Measurements from ENCODE around the gene EIF4ENIF1.
"Not testable (repeated sequence)": the region's sequence is repeated elsewhere in the genome, so short reads cannot be mapped to it uniquely, and the experiment has no call there.

EIF4ENIF1 gene

DNA sequence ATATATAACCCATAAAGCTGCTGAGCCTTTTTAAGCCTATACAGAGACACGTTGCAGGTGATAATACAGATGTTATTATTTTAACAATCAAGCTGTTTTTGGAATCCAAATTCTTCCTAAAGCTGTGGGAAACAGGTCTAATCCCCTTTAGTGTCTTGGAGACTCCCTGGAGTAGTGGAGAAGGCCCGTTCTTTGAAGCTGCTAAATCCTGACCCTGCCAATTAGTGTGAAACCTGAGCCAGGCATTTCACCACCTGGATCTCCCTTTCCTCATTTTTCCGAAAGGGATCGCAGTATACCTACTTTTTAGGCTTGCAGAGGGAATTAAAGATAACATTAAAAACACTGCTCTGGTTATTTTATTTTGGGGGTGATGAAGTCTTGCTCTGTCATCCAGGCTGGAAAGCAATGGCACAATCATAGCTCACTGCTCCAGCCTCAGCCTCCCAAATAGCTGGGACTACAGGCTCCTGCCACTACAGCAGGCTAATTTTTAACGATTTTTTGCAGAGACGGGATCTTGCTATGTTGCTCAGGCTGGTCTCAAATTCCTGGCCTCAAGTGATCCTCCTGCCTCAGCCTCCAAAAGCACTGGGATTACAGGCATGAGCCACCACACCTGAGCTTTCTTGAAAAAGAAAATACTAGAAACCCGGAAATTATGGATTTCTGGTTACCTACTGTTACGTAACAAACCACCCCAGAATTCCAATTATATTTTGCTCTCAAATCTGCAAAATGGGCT lies 1.7 kb upstream of the EIF4ENIF1 start:
- no peak for DNase-seq (ENCODE audit: low read depth)

DNA sequence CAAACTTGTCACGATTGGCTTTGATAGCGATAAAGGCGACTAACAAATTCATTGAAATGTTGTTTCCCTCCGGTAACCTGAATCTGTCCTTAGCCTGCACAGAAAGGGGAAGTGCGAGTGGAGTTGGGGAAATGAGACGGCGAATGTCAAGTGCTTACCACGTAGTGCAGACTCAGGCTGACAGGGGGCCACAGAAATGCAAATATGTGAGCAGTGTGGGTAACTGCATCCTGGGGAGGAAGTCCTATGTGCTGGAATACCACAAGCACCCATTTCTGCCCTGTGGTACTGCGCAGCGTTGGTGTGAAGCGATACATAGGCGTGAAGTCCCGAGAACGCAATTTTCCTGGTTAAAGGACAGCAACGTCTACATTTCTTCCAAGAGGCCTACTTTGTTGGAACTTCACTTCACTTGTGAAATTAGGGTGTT lies 869 bp upstream of the EIF4ENIF1 start:
- DNase-seq (ENCODE audit: low read depth), result peak; percentile 22

DNA sequence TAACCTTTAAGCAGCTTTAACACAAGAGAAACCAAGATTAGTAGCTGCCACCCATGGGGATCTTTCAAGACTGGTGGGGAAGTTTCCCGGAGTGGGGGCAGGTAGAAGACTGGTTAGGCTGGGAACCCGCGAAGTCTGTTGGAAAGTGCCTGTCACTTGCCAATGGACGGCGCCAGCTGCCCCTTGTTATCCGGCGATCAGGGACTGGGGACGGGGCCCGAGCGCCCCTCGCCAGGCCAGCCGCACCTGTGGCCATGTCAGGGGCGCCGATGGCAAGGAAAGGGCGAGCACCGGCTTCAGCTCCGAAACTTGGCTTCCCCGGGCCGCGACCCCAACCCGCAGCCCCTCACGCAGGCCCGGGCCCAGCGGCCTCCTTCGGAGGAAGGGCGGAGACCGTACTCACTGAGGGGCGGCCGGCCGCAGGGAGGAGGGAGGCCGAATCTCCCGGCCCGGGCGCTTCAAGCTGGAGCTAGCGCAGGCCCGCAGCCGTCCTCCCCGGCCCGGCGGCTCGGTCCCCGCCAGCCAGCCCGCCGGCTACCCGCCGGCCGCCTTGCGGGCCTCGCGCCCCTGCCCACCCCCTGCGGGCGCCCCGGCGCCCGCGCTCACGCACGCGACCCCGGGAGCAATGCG lies 539 bp downstream of the EIF4ENIF1 start:
- DNase-seq (ENCODE audit: low read depth), result peak; percentile 15

DNA sequence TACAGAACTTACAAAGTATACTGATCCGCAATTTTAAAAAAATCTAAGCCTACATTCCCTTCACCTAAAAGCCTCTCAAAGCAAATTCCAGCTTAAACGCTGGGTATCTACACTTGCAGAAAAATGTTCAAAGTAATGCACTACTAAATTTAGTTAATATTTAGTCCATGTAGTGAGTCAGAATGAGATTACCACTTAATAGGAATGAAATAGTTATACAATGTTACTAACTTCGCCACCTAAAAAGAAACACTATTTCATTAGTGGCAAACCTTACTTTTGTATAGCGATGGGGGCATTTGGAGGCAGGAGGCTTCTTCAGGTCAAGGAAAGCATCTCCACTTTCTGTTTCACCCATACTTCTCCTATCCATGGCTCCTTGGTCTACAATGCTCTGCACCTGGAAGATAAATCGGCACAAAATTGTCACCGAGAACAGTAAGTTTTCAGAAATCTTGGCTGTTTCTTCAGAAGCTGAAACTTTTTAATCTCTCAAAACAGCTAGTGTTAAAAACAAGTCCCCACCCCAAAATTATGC lies 1.2 kb downstream of the EIF4ENIF1 start:
- DNase-seq (ENCODE audit: low read depth), result no peak

DNA sequence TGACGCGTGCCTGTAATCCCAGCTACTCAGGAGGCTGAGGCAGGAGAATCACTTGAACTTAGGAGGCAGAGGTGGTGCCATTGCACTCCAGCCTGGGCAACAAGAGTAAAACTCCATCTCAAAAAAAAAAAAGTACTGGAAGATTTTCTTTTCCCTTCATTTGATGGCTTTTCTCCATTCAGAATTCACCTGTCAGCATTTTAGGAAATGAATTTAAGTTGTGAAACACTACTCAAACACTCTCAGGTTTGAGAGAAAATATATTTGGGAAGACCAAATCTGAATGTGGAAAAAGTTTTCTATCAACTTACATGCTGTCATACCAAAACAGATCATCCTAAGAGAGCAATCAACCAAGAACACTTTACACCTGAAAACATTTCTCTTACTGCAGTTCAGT lies 2.7 kb downstream of the EIF4ENIF1 start:
- DNase-seq (ENCODE audit: low read depth), result no peak

DNA sequence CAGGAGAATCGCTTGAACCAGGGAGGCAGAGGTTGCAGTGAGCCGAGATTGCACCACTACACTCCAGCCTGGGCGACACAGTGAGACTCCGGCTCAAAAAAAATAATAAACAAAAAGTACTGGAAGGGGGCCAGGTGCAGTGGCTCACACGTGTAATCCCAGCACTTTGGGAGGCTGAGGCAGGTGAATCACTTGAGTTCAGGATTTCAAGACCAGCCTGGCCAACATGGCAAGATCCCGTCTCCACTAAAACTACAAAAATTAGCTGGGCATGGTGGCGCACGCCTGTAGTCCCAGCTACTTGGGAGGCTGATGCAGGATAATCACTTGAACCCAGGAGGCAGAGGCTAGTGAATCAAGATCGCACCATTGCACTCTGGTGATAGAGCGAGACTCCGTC lies 3.3 kb downstream of the EIF4ENIF1 start:
- DNase-seq (ENCODE audit: low read depth), result not testable (repeated sequence)

DNA sequence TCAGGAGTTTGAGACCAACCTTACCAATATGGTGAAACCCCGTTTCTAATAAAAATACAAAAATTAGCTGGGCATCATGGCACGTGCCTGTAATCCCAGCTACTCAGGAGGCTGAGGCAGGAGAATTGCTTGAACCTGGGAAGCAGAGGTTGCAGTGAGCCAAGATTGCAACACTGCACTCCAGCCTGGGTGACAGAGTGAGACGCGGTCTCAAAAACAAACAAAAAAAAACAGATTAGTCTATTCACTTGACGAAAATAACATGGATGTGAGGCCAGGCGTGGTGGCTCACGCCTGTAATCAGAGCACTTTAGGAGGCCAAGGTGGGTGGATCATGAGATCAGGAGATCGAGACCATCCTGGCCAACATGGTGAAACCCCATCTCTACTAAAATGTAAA lies 7.2 kb downstream of the EIF4ENIF1 start:
- DNase-seq (ENCODE audit: low read depth), result not testable (repeated sequence)

DNA sequence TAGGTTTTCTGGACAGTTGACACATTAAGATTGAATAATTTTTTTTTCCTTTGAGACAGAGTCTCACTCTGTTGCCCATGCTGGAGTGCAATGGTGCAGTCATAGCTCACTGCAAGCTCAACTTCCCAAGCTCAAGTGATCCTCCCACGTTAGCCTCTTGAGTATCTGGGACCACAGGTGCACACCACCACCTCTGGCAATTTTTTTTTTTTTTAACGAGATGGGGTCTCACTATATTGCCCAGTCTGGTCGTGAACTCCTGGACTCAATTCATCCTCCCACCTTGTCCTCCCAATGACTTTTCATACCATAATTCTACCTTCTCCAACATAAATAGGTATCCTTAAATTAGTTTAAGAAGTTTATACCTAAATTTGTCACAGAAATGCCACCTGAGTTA lies 8.5 kb downstream of the EIF4ENIF1 start:
- DNase-seq (ENCODE audit: low read depth), result no peak

DNA sequence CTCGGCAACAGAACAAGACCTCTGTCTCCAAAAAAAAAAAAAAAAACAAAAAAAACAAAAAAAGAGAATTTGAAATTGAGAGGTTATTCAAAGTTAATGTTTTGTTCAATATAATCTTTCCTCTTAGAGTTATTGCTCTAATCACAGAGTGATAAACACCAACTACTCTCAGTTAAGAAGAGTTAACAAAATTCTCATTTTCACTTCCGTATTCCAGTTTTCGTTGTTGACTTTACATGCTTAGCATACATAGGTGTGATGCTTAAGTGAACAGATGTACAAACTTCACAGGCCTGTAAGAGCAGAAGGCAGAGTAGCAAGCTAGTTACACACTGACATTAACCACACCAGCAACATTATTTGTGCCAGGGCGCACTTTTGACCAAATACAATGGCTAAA lies 12.3 kb downstream of the EIF4ENIF1 start:
- DNase-seq (ENCODE audit: low read depth), result no peak

DNA sequence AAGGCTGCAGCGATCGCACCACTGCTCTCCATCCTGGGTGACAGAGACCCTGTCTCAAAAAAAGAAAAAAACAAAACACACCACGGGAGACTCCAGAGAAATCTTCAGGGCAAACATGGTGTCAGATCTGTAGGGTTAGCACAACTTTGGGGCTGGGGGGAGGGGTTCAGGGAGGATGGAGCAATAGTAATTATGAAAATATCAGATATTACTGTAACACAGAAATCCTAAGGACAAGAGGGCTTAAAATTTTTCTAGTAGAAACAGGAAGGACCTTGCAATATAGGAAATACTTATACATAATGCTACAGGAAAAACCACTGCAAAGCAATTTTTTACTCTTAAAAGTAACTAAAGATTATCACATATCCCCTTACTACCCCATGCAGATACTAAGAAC lies 13.8 kb downstream of the EIF4ENIF1 start:
- no peak for DNase-seq (ENCODE audit: low read depth)

DNA sequence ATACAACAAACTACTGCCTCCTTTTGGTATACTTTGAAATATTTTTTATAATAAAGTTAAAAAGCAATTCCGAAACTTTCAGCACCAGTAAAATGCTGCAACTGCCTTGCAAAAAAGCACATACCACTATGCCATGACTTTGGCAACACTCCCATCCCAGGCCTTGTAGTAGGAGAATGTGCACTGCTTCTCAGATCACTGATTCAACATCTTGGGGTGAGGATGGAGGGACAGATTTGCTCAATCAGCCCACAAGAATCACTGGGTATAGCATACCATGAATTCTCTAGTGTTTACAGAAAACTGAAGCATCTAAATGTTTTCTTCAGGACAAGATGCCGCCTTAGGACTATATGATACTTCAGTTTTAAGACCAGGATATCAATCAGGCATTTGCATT lies 14.9 kb downstream of the EIF4ENIF1 start:
- no peak for DNase-seq (ENCODE audit: low read depth)

DNA sequence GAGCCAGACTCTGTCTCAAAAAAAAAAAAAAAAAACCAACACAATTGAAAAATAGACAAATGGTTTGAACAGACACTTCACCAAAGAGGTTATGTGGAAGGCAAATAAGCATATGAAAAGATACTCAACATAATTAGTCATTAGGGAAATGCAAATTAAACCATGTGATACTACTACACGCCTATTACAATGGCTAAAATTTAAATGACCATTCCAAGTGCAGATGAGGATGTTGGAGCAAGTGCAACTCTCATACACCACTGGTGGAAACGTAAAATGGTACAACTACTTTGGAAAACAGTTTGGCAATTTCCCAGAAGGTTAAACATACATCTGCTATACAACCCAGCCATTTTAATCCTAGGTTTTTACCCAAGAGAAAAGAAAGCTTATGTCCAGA lies 24.3 kb downstream of the EIF4ENIF1 start:
- DNase-seq (ENCODE audit: low read depth), result no peak

DNA sequence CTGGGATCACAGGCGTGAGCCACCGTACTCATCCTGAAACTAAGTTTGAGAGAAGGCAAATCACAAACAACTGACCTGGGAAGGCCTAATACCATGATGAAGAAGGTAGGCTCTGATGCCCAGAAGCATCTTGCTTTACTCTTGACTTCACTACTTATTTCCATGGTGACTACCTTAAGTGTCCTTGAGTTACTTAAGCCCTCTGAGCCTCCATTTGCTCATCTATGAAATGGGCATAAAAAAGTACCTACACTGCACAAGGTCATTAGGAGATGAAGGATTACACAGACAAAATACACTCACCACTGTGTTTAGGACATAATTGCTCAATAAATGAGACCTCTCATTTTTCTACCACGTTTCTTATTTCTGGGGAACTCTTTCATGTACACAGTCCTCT lies 27.9 kb downstream of the EIF4ENIF1 start:
- no peak for DNase-seq (ENCODE audit: low read depth)

DNA sequence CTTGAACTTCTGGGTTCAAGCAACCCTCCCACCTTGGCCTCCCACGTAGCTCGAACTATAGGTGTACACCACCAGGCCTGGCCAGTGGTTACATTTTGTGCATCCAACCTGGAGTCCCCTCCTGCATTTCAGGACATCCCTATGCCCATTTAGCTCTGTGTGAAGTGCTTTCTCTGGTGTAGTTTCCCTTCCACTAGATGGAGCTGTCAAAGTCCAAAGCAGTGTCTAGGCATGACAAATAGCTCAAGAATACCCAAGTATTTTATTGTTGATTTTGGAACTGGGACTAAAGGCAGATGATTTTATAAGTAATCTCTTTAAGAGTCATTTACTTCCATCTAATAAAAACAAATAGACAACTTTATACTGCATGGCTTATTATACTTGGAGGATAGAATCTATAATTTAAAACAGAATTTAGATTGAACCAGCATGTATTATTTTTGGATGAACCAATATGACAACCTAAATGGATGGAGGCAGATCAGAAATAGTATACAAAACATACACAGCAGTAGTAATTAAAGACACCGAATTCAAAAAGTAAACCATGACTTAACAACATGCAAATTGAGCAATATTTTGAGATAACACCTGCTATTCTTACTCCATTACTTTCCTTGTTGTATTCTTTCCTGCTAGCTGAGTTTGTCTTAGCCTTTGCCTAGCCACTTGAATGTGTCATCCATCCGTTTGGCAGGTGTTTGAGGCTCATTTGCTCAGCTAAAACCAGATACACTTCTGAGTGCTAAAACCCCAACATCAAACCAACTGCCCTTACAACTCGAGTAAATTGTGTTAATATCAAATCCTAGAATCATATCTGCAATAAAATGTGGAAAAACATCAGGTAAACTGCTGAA lies 37.7 kb downstream of the EIF4ENIF1 start:
- no peak for DNase-seq (ENCODE audit: low read depth)

DNA sequence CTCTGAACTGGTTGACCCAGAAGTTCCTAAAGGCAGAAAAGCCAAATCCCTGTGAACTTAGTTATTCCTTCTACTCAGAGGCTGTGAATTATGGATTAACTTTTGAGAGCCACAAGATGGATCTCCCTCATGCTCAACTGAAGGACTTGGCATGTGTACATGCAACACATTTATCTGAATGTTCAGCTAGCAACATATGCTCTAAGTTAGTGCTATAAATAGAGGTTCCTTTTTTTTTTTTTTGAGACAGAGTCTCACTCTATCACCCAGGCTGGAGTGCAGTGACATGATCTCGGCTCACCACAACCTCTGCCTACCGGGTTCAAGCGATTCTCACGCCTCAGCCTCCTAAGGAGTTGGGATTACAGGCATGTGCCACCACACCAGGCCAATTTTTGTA lies 40.1 kb downstream of the EIF4ENIF1 start:
- no peak for DNase-seq (ENCODE audit: low read depth)

DNA sequence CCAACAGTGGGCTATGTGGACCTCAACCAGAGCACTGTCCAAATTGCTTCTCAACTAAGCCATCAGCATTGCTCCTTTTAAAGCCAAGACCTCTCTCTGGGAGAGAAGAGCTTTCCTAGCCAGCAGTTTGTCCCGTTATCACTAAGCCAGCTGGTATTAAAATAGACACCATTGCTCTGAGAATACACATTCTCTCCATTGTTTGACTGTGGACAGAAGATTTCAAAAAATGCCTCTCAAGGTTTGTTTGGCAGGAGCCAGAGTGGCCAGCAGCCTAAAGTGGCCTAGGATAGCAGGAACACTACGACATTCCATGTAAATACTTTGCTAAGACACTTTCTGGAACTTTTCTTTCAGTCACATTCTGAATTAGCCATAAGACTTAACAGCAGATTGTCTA lies 41.3 kb downstream of the EIF4ENIF1 start:
- no peak for DNase-seq (ENCODE audit: low read depth)

DNA sequence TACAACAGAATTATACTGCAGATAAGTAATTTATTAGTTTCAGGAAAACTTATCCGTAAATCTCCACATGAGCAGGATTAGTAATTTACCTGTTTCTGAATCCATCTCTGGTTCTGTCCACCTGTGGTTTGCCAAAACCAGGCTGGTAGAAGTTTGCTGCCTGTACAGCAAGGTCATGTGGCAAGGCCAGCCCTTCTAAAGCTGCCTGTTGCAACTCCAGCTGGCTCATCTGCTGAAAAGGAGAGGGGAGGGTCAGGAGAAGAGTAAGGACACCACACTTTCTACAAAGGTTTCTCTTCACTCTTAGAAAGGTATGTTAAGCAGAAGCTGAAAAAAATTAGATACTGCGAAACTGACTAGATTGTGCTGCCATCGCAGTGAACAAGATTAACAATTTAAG lies 42.3 kb downstream of the EIF4ENIF1 start:
- DNase-seq (ENCODE audit: low read depth), result no peak

DNA sequence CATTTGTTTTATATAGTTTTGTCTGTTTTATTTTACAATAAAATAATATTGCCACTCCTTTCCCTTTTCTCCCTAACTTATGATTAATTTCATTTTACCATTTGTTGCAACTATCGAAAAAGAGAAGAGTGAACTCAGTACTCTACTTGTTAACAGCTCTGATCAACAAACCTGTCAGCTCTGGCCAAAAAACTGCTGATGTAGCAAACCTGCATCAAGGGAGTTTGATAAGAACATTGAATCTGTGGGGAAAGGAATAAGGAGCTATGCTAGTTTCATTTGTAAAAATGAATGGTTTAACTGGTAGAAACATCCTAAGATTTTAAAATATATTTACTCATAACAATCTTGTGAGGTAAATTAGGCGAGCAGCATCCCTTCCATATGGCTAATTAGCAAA lies 42.9 kb downstream of the EIF4ENIF1 start:
- no peak for DNase-seq (ENCODE audit: low read depth)

DNA sequence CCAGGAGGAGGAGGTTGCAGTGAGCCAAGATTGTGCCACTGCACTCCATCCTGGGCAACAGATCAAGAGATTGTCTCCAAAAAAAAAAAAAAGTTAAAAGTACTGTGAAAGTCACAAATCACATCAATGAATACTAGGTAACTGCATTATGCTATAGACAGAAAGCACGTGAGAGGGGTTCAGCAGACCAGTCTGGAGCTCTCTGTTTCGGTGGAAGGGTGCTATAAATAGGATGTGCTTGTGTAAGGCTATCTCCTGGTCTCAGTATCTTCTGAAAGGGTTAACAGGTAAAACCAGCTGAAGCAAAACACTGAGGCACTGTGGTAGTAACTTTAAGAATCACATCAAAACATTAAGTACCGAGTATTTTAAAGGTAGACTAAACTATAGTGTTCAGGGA lies 43.4 kb downstream of the EIF4ENIF1 start:
- no peak for DNase-seq (ENCODE audit: low read depth)

DNA sequence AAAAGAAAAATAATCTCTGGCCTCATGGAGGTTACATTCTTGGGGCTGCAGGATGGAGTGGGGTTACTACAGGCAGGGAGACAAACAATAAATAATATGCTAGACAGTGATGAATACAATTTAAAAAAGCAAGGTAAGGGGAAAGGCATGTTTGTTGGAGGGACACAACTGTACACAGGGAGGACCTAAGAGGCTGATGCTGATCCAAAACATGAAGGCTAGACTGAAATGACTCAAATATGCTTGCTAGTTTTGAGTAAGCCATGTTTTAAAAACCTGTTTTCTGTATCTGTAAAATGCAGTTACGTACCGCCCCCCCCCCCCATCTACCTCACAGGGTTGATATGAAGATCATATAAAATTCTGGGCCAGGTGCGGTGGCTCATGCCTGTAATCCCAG lies 44.0 kb downstream of the EIF4ENIF1 start:
- no peak for DNase-seq (ENCODE audit: low read depth)

DNA sequence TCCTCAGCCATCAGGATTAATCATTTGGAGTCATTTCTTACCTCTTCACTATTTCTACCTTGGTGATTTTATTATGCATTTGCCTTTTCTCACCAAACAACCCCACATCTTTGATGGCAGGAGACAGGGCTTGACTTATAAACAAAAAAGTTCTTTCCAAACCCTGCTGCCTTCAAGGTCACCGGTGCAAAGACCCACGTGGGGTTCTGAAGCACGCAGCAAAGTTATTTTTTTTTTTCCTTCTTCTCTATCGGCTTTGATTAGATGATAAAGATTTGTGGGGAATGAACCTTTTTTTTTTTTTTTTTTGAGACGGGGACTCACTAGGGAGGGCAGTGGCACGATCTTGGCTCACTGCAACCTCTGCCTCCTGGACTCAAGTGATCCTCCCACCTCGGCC lies 46.1 kb downstream of the EIF4ENIF1 start:
- no peak for DNase-seq (ENCODE audit: low read depth)

DNA sequence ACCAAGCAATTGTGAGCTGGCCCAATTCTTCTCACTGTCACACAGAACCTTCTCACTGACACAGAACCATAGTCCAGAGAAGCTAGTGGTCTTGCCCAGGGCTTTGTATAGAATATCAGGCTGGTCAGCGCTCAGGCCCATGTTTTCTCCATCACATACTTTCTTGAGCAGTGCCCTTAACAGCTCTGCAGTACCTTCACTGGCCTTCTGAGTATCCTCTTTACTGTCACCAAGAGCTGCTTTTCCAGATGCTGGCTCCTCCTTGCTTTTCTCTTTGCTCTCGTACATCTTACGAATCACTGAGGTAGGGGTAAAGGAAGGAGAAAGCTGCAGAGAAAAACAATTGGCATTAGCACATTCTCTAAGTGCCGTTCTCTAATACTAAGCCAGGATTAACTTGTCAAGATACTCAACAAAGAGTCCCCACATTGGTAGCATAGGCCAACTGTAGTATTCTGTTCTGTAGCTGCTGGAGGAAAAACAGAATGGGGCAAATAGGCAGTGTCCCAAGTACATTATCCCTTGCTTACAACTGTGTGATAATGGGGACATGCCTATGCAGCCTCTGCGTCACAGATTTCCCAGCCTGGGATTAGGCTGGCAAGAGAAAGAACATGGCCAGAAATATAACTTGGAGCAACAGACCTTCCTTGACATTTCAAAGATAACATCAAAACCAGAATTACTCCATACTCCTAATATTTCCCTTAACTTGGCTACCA lies 46.7 kb downstream of the EIF4ENIF1 start:
- no peak for DNase-seq (ENCODE audit: low read depth)
